GM21390 (cell line): Measurements from ENCODE around the gene GPX6.
"Not testable (repeated sequence)": the region's sequence is repeated elsewhere in the genome, so short reads cannot be mapped to it uniquely, and the experiment has no call there.

Experiments used
- ATAC-seq: cut with Tn5 transposase; IDR thresholded peaks from one replicate; pipeline ENCODE4 v1.9.1; 2021; ENCODE audit not compliant: unreplicated experiment

GPX6 gene

DNA sequence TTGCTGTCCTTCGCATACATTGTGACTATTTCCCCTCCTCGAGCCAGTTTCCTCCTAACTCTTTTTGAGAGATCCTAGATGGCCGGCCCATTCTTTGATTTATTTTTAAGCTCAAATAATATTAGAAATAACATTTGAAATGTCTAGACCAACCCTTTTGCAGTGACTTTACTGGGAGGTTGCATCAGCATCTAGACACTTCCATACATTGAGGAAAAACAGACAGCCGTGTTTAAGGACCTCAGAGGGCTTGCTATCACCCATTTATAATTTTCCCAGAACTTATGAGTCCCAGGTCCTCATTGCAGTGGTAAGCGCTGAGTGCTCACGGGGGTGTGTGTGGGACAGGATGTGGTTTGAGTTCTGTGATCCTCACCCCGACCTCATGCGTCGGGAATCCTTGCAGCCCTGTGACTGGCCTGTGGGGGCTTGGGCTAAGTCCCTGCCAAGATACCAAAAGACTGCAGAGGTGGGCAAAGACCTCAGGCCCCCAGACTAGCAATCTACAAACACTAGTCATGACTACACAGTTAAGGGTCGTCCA is 10.0 kb upstream of the GPX6 start, which contains the start of gene GPX5:
Gene GPX5 (plus strand): TSS at position 386 of the 544 bp plus-strand sequence. CDS start 133 bp downstream, at position 519.
- no peak for ATAC-seq

DNA sequence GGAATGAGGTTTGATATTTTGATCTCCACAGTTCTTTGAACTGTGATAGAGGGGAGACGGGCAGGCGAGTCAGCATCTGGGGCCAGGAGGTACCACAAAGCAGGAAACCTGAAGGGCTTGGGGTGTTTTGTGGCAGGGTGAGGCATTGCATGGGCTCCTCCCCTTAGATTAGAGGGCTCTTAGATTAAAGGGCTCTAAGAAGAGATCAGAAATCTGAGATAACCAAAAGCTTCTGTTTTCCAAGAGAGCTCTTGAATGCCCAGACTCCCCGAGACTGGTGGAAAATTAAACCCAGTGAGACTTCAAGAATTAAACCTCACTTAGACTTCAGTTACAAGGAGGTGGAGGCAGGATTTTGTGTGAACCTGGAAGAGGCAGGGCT is 7.6 kb upstream of the GPX6 start:
- no peak for ATAC-seq

DNA sequence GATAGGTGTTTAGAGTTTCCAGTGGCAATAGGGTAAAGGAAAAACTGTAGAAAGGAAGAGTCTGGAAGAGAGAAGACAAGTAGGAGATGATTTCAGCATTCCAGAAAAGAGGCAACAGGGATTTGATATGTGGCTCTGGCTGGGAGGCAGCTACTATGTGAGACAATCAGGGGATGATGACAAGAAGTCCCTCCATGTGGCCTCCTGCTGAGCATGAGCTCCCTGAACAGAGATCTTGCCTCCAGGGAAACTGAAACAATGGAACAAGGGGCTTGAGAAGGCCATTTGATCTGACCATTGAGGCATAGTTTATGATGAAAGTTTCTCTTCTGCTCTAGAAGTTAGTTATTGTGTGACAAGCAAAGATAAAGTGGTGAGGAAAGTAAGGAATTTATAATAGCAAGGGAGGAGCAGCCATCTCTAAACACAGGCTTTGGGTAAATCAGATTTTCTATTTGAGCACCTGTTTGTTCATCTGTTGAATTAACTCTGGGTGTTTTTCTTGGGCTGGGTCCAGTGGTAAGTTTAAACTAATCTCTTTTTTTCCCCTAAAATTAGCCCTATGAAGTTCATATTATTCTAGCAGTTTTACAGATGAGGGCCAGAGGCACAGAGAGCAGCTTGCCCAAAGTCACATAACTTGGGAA is 7.1 kb upstream of the GPX6 start:
- no peak for ATAC-seq

DNA sequence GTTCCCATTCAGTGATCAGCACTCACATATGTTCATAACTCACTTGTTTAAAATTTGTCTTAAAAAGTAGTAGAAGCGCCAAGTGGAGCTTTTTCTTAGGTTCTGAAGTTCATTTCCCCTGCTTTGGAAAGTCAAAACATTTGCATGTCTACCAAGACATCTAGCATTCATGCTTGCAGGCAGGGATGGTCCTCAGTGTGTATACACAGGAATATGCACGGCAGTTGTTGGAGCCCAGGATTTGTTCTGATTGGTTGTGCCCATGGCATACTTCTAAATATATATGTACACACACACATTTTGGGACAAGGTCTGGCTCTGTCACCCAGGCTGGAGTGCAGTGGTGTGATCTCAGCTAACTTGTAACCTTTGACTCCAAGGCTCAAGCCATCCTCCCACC is 2.4 kb upstream of the GPX6 start:
- ATAC-seq: no peak

DNA sequence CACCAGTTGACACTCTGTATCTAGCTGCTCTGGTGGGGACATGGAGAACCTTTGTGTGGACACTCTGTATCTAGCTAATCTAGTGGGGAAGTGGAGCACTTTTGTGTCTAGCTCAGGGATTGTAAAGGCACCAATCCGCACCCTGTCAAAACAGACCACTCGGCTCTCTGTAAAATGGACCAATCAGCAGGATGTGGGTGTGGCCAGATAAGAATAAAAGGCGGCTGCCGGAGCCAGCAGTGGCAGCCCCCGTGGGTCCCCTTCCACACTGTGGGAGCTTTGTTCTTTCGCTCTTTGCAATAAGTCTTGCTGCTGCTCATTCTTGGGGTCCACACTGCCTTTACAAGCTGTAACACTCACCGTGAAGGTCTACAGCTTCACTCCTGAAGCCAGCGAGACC is 3.2 kb downstream of the GPX6 start:
- ATAC-seq: not testable (repeated sequence)

DNA sequence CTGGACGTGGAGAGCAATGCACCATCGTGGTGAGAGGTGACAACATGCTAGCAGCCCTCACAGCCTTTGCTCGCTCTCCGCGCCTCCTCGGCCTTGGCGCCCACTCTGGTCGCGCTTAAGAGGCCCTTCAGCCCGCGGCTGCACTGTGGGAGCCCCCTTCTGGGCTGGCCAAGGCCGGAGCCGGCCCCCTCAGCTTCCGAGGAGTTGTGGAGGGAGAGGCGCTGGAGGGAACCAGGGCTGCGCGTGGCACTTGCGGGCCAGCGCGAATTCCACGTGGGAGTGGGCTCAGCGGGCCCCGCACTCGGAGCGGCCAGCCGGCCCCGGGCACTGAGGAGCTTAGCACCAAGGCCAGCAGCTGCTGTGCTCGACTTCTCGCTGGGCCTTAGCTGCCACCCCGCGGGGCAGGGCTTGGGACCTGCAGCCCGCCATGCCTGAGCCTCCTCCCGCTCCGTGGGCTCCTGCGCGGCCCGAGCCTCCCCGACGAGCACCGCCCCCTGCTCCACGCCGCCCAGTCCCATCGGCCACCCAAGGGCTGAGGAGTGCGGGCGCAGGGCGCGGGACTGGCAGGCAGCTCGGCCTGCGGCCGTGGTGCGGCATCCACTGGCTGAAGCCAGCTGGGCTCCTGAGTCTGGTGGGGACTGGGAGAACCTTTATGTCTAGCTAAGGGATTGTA is 3.8 kb downstream of the GPX6 start:
- ATAC-seq: no peak

DNA sequence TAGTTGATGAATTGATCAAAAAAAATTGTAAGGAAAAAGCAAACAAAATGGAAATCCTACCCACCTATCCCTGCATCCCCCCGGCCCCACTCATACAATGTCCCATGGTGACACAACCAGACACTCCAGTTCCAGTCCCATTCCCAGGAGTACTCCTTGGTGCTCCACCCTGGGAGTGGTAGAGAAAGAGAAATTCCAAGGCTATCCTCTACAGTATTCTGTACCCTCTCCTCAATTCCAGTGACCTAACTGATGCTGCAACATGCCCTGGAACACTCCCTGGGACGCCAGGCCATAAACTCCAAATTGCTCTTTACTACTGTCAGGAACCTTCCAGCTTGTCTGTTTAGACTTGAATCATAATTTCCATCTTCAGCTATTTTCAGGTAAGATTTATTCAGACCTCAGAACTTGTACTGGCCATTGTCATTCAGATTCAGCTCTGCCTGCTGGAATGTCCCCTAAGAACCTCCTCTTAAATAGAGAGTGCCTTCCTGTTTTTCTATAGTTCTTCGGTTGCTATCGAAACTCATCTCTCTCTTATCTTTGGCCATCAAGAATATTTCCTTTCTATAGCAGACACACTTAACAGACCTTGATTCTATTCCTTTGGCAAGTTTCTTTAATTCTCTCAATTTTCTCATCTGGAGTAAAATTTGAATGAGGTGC is 8.7 kb downstream of the GPX6 start:
- no peak for ATAC-seq

DNA sequence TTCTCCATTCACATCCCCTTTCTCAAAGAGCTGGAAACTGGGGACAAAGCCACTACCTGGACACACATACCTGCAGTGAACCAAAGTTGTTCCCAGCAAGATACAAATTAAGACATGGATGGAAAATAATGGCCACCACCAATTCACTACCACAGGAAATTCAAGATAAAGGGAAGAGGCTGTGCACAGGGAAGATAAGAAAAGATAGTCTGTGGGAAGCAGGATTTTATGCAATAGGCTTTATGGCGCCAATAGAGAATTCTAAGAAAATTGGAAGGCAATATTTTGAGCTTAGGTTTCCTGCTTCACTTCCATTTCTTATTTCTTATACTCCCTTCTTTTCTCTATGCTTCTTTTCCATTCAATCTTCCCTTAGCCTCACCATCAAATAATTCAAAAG is 9.9 kb downstream of the GPX6 start:
- ATAC-seq: no peak

DNA sequence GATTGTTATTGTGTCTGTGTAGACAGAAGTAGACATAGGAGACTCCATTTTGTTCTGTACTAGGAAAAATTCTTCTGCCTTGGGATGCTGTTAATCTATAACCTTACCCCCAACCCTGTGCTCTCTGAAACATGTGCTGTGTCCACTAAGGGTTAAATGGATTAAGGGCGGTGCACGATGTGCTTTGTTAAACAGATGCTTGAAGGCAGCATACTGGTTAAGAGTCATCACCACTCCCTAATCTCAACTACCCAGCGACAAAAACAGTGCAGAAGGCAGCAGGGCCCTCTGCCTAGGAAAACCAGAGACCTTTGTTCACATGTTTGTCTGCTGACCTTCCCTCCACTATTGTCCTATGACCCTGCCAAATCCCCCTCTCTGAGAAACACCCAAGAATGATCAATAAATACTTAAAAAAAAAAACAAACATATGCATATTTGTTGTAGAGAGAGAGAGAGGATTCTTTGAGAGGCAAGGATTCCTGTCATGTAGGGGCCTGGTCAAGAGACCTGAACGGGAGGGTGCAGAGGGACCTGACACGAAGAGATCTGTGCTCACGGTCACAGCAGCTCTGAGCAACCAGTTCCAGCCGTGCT is 12.8 kb downstream of the GPX6 start:
- ATAC-seq: not testable (repeated sequence)

DNA sequence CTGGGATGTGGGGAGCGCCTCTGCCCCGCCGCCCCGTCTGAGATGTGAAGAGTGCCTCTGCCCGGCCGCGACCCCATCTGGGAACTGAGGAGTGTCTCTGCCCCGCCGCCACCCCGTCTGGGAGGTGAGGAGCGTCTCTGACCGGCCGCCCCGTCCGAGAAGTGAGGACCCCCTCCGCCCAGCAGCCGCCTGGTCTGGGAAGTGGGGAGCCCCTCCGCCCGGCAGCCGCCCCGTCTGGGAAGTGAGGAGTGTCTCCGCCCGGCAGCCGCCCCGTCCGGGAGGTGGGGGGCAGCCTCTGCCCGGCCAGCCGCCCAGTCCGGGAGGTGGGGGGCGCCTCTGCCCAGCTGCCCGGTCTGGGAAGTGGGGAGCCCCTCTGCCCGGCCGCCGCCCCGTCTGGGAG is 13.5 kb downstream of the GPX6 start:
- not testable (repeated sequence) for ATAC-seq

DNA sequence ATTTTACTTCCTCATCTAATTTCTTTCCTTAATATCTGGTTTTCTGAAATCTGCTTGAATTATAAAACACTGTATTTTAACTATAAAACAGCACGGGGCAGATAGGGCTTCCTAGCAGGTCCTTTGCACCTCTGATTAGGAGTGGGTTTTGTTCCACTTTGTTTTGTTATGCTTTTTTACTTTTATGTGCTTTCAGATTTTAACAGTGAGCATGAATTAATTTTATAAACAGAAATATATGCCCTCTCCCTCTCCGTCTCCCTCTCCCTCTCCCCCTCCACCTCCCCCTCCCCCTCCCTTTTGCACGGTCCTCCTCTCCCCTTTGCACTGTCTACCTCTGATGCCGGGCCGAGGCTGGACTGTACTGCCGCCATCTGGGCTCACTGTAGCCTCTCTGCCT is 14.3 kb downstream of the GPX6 start:
- no peak for ATAC-seq

DNA sequence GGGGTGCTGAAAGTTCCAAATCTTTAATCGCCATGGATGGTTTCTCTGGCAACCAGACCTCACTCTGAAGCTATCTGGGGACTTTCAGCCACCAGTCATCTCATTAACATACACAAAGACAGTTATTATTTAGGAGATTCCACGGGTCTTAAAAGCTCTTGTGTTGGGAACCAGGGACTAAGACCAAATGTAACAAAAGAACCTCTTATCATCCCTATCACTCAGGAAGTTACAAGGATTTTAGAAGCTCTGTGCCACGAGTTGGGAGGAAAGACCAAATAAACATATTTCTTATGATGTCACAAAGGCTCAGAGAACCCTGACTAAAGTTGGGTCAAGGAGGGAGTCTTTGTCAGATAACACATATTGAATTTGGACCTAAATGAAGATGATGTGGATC is 17.7 kb downstream of the GPX6 start:
- no peak for ATAC-seq

DNA sequence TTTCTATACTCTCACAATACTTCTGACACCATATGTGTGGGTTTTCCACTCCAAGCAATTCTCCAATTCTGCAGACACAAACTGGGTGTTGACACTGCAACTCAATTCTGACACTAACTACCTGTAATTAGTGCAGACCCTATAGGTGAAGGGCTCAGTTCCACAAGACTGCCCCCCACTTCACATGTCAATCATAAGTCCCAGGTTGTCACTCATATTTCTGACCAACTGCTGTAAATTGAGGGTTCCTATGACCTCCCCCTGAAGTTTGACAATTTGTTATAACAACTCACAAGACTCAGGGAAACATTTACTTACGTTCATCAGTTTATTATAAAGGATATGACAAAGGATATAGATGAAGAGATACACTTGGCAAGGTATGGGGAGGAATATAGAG is 18.3 kb downstream of the GPX6 start:
- no peak for ATAC-seq

DNA sequence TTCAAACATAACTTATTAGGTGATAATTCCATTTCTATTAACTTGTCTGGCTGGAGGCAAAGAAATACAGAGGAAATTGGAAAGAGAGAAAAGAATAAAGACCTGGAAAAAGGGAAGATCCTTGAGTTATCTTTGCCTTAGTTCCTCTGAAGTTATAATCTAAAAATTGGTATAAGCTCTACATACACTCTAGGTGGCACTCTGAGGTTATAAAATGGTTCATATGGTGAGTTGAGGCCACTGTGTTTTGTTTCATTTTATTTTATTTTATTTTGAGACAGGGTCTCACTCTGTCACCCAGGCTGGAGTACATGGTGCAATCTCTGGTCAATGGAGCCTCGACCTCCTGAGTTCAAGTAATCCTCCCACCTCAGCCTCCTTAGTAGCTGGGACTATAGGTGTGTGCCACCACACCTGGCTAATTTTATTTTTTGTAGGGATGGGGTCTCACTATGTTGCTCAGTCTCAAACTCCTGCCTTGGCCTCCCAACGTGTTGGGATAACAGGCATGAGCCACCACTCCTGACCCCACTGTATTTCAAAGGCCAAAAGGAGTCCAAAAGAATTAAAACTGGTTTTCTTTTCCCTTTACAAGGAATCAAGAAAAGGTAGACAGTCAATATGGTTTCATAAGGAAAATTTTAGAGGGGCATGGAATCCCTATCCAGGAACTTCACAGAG is 19.4 kb downstream of the GPX6 start:
- no peak for ATAC-seq

DNA sequence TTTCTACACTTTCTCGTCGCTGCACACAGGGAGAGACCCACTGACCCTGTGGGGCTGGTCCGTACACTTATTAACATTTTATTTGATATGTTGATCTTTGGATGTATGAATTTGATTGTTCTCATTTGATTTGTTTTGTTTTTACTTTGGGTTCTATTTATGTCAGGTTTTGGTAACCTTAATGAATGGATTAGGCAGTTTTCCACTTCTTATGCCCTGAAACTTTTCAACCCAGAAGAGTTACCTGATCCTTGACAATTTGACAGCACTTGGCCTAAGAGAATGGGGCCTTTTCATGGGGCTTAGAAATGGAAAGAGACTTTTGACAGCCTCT is 23.6 kb downstream of the GPX6 start:
- no peak for ATAC-seq

DNA sequence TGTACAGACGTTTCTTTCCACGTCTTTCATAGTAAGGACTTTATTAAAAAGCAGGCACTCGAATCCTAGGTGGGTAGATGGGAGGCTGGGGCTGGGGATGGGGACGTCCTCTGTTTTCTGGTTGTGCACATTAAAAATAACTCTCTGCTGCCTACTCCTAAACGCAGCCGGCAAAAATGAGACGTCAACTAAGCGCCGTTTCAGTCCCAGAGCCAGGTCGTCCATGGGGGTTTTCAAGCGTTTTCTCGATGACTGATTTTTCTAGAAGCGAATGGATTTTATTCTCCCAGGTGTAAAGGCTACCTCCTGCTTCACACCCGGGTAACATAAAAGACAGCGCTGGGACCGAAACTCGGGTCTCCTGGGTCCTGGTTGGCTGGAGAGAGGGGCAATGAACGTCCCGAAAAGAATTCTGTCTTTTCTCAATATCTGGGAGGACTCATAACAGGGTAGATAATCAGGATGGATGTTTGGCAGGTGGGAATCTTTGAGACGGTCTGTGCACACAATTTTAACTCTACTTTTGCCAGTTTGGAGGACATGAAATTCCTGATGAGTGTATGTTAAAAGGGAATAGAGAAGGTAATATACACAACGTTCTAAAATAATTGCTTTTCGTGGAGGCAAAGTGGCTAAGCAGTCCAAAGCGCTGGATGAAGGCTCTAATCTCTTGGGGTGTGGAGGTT is 25.2 kb downstream of the GPX6 start:
- ATAC-seq: no peak

DNA sequence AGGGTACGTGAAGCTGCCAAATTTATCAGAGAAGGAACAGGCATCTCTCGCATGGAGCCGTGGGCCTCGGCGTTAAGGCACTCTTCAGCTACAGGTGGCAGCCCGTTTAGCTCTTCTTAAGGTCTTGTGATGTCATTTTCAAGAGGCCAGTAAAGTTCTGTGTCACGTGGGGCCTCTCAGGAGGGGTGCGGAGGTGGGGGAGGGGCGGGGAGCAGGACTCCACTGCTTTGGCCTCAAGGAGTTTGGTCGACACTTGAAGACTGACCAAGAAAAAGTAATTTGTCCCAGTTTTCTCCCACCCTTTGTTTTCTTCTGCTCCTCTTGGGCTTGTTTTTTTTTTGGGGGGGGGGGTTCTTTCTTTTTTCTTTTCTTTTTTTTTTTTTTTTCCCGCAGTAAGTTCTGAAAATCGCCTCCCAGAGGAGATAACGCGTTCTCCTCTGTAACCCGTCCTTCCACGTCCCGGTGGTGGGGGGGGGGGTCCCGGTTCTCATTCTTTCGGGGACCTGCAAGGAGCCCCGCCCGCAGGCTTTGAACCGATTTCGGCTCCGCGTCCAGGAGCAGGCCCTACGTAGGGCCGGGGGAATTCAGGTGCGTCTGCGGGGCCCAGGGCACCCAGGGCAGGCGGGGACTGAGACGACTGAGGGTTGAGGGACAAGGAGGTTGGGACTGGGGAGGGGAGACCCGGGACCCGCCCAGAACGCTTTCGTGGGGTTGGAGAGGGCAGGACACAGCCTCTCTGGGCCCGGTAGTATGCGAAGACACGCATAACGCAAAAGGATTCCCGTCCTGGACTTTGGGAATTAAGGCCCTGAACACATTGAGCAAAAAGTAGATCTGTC is 26.0 kb downstream of the GPX6 start:
- peak; percentile 61 for ATAC-seq

DNA sequence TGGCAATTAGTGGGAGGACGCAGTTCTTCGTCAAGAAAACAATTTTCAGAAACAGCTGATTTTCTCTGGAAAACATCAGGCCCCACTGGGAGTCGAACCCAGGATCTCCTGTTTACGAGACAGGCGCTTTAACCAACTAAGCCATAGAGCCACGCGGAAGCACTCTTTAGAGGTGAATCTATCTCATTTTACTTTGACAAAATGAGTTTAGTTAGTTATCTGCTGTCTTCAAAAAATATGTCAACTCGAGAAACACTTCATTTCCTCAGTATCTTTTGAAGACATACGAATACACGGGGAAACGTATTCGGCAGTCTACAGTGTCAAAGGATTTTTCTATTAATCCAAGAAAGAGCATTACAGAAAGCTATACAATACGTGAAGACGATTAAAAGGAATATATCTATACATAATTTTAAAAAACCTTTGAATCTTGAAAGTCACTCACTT is 26.7 kb downstream of the GPX6 start:
- no peak for ATAC-seq

DNA sequence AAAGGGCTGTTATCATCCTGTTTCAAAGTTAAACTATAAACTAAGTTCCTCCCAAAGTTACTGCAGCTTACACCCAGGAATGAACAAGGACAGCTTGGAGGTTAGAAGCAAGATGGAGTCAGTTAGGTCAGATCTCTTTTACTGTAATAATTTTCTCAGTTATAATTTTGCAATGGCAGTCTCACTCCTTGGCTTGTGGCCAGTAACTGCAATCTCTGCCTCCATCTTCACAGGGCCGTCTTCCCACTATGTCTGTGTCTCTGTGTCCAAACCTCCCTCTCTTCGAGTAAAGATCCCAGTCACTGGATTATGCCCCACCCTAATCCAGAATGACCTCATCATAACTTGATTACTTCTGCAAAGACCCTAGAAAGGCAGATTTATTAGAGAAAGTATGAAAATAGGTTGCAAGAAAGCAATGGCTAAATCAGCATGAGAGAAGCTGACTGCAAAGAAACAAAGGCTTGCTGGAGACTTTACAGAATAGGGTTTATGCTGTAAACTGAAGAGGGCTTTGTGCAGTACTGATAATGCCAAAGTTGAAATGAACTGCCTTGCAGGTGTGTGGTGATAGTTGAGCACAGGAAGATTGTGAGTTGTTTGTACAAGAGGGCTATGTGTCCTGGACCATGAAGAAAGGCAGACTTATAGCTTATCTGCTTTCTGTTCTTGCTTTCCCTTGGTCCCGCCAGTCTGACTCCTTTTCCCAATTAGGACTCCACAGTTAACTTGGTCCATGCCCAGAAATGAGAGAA is 28.4 kb downstream of the GPX6 start:
- ATAC-seq: no peak
